Fibroblast of lung (primary cell): ENCODE measurements around the gene GSN.

ENCODE experiments used
- CTCF ChIP-seq, 2 donors: IDR thresholded peaks in 1 of 2; conservative IDR thresholded peaks in 1 of 2; 1 replicate in 1 of 2; 2 replicates in 1 of 2; pipeline ENCODE4 v1.5.1; 2011 to 2012; ENCODE audit warnings: low read length in 2 of 2, control low read depth in 1 of 2, inconsistent platforms in 1 of 2, low read depth in 1 of 2, mild to moderate bottlenecking in 1 of 2
- EZH2 ChIP-seq: IDR thresholded peaks from 2 replicates; pipeline ENCODE4 v1.5.1; 2012; ENCODE audit warnings: low read length, control low read depth, mild to moderate bottlenecking; ENCODE audit errors: missing control alignments

- TF ChIP-seq CTCF (conservative IDR thresholded peaks at IDR 0.05 in 1 of 2, IDR thresholded peaks at IDR 0.05 in 1 of 2; ENCODE audit: low read depth in 1 of 2, low read length in 2 of 2) = no peak
- TF ChIP-seq EZH2 = no peak
Measured at GRCh38 chr9:121219530-121219929, 48.4 kb upstream of the GSN start.
